Karpas-422 (cell line): ENCODE measurements around the gene PHYKPL. TPM values are rescaled to one million over a fixed set of nuclear protein-coding genes. Genes with fewer than 3 reads are reported as not detected.

ENCODE experiments used
- DNase-seq: peaks from one replicate; pipeline ENCODE4 v3.0.0-alpha.2; 2015
- H2AFZ ChIP-seq: fragments of 200-600 bp; sonication (generic); 2 replicates; pipeline ENCODE4 v1.6.1; 2014; ENCODE audit warnings: antibody characterized with exemption, low read length, mixed read lengths
- H3K27ac ChIP-seq: fragments of 200-600 bp; sonication (generic); 2 replicates; pipeline ENCODE4 v1.5.1; 2014; ENCODE audit warnings: mild to moderate bottlenecking, low read length, moderate library complexity
- H3K27me3 ChIP-seq: fragments of 200-600 bp; sonication (generic); 2 replicates; pipeline ENCODE4 v1.6.1; 2014; ENCODE audit warnings: low read length, mixed read lengths
- H3K36me3 ChIP-seq: fragments of 200-600 bp; sonication (generic); 2 replicates; pipeline ENCODE4 v1.6.1; 2014; ENCODE audit warnings: low read length, mixed read lengths; ENCODE audit not compliant: insufficient read depth
- H3K4me1 ChIP-seq: fragments of 200-600 bp; sonication (generic); 2 replicates; pipeline ENCODE4 v1.6.1; 2014; ENCODE audit warnings: mild to moderate bottlenecking, low read length, mixed read lengths
- H3K4me2 ChIP-seq: fragments of 200-600 bp; sonication (generic); 2 replicates; pipeline ENCODE4 v1.6.1; 2014; ENCODE audit warnings: low read length, low read depth, mild to moderate bottlenecking; ENCODE audit not compliant: poor library complexity, severe bottlenecking
- H3K4me3 ChIP-seq: fragments of 200-600 bp; sonication (generic); 2 replicates; pipeline ENCODE4 v1.5.1; 2014; ENCODE audit warnings: mild to moderate bottlenecking, antibody characterized with exemption, low read length, mixed read lengths
- H3K79me2 ChIP-seq: fragments of 200-600 bp; sonication (generic); 2 replicates; pipeline ENCODE4 v1.6.1; 2014; ENCODE audit warnings: mild to moderate bottlenecking, low read length, mixed read lengths
- H3K9ac ChIP-seq: fragments of 200-600 bp; sonication (generic); 2 replicates; pipeline ENCODE4 v1.6.0; 2014; ENCODE audit warnings: low read length
- H3K9me2 ChIP-seq: fragments of 200-600 bp; sonication (generic), shearing (Covaris generic); replicated peaks from 2 replicates; pipeline ENCODE4 v1.6.0; 2014; ENCODE audit warnings: mild to moderate bottlenecking, low read length, moderate library complexity; ENCODE audit not compliant: insufficient read depth
- H3K9me3 ChIP-seq: fragments of 300-700, 200-600 bp; sonication (generic); 2 replicates; pipeline ENCODE4 v1.6.1; 2014; ENCODE audit warnings: low read length, mixed read lengths
- H4K20me1 ChIP-seq: fragments of 200-600 bp; sonication (generic); 2 replicates; pipeline ENCODE4 v1.6.1; 2014; ENCODE audit warnings: mild to moderate bottlenecking, antibody characterized with exemption, low read length, low read depth; ENCODE audit not compliant: insufficient read depth
- total RNA-seq: library from RNA; depleted of rRNA; stranded (reverse); fragments of >200 nt; shearing (Covaris generic); gene quantifications from 2 replicates; pipeline ENCODE4 v1.2.3, GENCODE V29; 2014; ENCODE audit warnings: low replicate concordance

Gene PHYKPL
- total RNA-seq, 1 experiment from 2014 or later: 116 TPM

DNA sequence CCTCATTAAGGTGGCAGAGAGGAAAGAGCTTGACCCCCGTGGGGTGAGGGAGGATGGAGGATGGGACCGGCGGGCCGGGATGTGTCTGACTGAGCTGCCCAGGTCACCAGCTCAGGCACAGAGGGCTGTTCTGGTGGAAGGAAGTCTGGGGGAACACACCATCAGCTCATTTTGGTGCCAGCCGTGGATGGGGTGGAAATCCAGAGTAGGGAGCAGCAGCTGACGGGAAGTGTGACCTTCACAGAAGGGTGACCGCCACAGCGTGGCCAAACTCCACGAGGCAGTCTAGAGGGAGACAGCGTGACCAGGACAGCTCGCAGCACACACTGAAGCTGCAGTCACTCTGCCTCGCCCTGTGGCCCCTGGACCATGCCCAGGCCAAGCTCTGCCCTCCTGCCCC is 45.3 kb upstream of the PHYKPL start:
- H4K20me1 ChIP-seq: no peaks in the 10 kb centered on the region
- H3K4me1 ChIP-seq: peaks cover 5% of the 10 kb centered on the region
- H3K9ac ChIP-seq: no peak overlapping the region
- H3K27me3 ChIP-seq: no peaks in the 10 kb centered on the region
- H3K9me2 ChIP-seq: no peaks in the 10 kb centered on the region
- H3K36me3 ChIP-seq: no peaks in the 10 kb centered on the region
- H3K4me2 ChIP-seq: no peak overlapping the region
- no peak for DNase-seq
- no peak overlapping the region for H3K4me3 ChIP-seq
- no peaks in the 10 kb centered on the region for H3K9me3 ChIP-seq
- H3K79me2 ChIP-seq: no peaks in the 10 kb centered on the region
- H3K27ac ChIP-seq: no peak overlapping the region
- H2AFZ ChIP-seq: no peak overlapping the region

DNA sequence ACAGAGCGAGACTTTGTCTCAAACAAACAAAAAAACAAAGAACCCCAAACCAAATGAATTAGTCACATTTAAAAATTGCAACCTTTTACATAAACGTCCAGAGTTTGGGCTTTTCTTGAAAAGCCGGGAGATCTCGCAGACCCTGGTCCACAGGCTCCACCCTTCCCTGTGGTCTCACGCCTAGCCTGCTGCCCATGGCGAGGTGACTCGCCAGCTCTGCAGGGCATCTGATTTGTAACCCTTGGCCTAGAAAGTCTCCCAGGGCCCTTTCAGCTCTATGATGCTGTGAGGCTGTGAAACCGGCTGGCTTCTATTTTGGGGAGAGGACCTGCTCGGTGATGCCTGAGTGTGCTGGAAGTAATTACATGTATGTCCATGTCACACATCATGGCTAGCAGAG is 44.7 kb upstream of the PHYKPL start:
- Histone ChIP-seq H3K4me3 (no peak overlapping the region), H3K36me3 (no peaks in the 10 kb centered on the region), H3K27me3 (no peaks in the 10 kb centered on the region), H3K4me2 (no peak overlapping the region), H2AFZ (no peak overlapping the region), H3K27ac (no peak overlapping the region), H3K4me1 (peaks cover 5% of the 10 kb centered on the region), H3K79me2 (no peaks in the 10 kb centered on the region), H3K9ac (no peak overlapping the region), H4K20me1 (no peaks in the 10 kb centered on the region), H3K9me3 (no peaks in the 10 kb centered on the region), H3K9me2 (no peaks in the 10 kb centered on the region)
- no peak for DNase-seq

DNA sequence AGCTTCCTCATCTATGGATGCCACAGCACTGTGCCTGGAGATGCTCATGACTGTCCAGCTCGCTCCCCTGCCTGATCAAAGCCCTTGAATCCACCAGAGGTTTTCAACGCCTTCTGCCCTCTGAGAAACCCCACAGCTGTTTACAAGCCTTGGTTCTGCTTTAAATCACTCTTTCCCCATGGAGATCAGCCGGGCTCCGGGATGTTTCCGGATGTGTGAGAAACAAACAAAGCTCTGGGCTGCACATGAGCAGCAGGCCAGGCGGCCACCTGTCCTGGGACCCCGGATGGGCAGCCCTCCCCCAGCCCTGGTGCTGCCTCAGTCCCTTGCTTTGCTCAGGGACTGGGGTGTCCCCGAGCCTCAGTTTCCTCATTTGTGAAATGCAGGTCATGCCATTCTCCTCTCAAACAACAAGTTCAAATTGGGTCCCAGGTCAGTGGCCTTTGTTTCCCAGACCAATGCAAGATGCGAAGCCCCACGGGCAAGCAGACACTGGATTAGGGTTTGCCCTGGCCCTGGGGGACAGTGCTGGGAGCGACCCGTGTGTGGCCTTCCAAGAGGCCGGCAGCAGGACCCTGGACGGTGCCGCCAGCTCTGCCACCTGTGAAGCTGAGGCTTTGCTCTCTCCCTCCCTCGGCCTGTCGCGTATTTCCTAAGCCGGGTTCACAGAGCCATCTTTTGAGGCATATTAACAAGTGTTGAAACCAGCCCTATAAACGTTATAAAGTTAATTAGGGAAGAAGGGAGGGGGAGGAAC is 42.4 kb upstream of the PHYKPL start:
- Histone ChIP-seq H3K9me3 (no peaks in the 10 kb centered on the region), H3K4me1 (peaks cover 5% of the 10 kb centered on the region), H2AFZ (no peak overlapping the region), H4K20me1 (no peaks in the 10 kb centered on the region), H3K27me3 (no peaks in the 10 kb centered on the region), H3K79me2 (no peaks in the 10 kb centered on the region), H3K36me3 (no peaks in the 10 kb centered on the region), H3K9ac (no peak overlapping the region), H3K4me3 (no peak overlapping the region), H3K4me2 (no peak overlapping the region), H3K9me2 (no peaks in the 10 kb centered on the region), H3K27ac (no peak overlapping the region)
- DNase-seq: no peak

GRCh38 chr5:178273665-178274541 is 41.3 kb upstream of the PHYKPL start:
- Histone ChIP-seq H3K4me2 (no peak overlapping the region), H3K36me3 (no peaks in the 10 kb centered on the region)

GRCh38 chr5:178273041-178273440 is 40.4 kb upstream of the PHYKPL start:
- no peaks in the 10 kb centered on the region for H3K36me3 ChIP-seq

More at GRCh38 chr5:178273665-178274541, 41.3 kb upstream of the PHYKPL start:
- no peak for DNase-seq
- Histone ChIP-seq H4K20me1 (no peaks in the 10 kb centered on the region), H3K4me3 (no peak overlapping the region), H3K9me3 (no peaks in the 10 kb centered on the region), H3K27ac (no peak overlapping the region), H3K9me2 (no peaks in the 10 kb centered on the region), H2AFZ (no peak overlapping the region), H3K4me1 (peaks cover 2% of the 10 kb centered on the region; the same call in 1 of the 2 replicates), H3K79me2 (no peaks in the 10 kb centered on the region), H3K27me3 (no peaks in the 10 kb centered on the region), H3K9ac (no peak overlapping the region)

GRCh38 chr5:178272591-178272990 is 40.0 kb upstream of the PHYKPL start:
- no peak for DNase-seq
- Histone ChIP-seq H3K4me2 (no peak overlapping the region), H3K9me3 (no peaks in the 10 kb centered on the region), H3K9ac (no peak overlapping the region), H4K20me1 (no peaks in the 10 kb centered on the region), H3K27ac (no peak overlapping the region), H3K79me2 (no peaks in the 10 kb centered on the region), H2AFZ (no peak overlapping the region), H3K9me2 (no peaks in the 10 kb centered on the region), H3K27me3 (no peaks in the 10 kb centered on the region), H3K4me1 (peaks cover 1% of the 10 kb centered on the region; the same call in 1 of the 2 replicates), H3K36me3 (no peaks in the 10 kb centered on the region), H3K4me3 (no peak overlapping the region)

More at GRCh38 chr5:178273041-178273440, 40.4 kb upstream of the PHYKPL start:
- no peak for DNase-seq
- H3K9me3 ChIP-seq: no peaks in the 10 kb centered on the region
- H3K79me2 ChIP-seq: no peaks in the 10 kb centered on the region
- H4K20me1 ChIP-seq: no peaks in the 10 kb centered on the region
- no peak overlapping the region for H3K27ac ChIP-seq
- no peak overlapping the region for H3K4me2 ChIP-seq
- H2AFZ ChIP-seq: no peak overlapping the region
- no peak overlapping the region for H3K4me3 ChIP-seq
- peaks cover 2% of the 10 kb centered on the region; the same call in 1 of the 2 replicates for H3K4me1 ChIP-seq
- H3K9ac ChIP-seq: no peak overlapping the region
- no peaks in the 10 kb centered on the region for H3K9me2 ChIP-seq
- H3K27me3 ChIP-seq: no peaks in the 10 kb centered on the region

DNA sequence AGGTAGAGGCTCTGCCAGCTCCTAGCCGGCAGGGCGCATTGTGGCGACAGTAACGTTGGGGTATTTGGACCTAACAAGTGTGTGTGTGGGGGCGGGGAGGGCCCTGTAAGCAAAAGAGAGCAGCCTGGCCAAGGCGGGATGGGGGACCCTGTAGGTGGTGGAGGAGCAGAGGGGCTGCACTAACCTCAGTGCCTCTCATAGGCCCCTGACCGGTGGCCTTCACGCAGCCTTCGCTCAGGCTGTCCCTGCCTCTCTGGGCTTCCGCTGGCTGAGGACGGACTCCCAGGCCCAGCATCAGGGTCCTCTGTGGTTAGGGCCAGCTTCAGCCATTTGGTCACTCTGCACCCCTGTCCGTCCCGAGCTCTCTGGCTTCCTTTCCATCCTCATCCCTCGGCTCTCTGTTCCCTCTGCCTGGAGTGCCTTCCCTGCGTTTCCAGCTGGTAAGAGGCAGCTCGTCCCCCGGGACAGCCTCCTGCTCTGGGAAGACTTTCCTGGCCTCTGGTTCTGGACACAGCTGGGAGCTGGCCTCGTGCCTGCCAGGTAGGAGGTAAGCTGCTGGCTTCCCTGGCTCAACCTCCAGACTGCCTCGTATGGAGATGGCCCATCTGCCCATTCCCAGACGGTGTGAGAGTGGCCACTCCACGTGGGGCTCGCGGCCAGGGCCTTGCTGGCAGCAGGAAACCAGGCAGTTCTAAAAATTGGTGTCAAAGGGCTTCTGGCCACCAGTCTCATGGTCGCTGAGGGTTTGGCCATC is 39.3 kb upstream of the PHYKPL start:
- no peaks in the 10 kb centered on the region for H3K79me2 ChIP-seq
- no peaks in the 10 kb centered on the region for H3K27me3 ChIP-seq
- DNase-seq: no peak
- H3K4me3 ChIP-seq: no peak overlapping the region
- H4K20me1 ChIP-seq: no peaks in the 10 kb centered on the region
- H3K4me2 ChIP-seq: no peak overlapping the region
- H2AFZ ChIP-seq: no peak overlapping the region
- H3K9me2 ChIP-seq: no peaks in the 10 kb centered on the region
- H3K9me3 ChIP-seq: no peaks in the 10 kb centered on the region
- no peaks in the 10 kb centered on the region for H3K36me3 ChIP-seq
- no peaks in the 10 kb centered on the region for H3K4me1 ChIP-seq
- no peak overlapping the region for H3K27ac ChIP-seq
- no peak overlapping the region for H3K9ac ChIP-seq

GRCh38 chr5:178271231-178271630 is 38.6 kb upstream of the PHYKPL start:
- DNase-seq: no peak
- H3K36me3 ChIP-seq: no peaks in the 10 kb centered on the region
- H3K9ac ChIP-seq: no peak overlapping the region
- H3K4me2 ChIP-seq: no peak overlapping the region
- no peak overlapping the region for H3K4me3 ChIP-seq
- no peak overlapping the region for H3K27ac ChIP-seq
- no peaks in the 10 kb centered on the region for H3K27me3 ChIP-seq
- H4K20me1 ChIP-seq: no peaks in the 10 kb centered on the region
- H3K9me3 ChIP-seq: no peaks in the 10 kb centered on the region
- no peaks in the 10 kb centered on the region for H3K4me1 ChIP-seq
- H2AFZ ChIP-seq: no peak overlapping the region
- no peaks in the 10 kb centered on the region for H3K9me2 ChIP-seq
- no peaks in the 10 kb centered on the region for H3K79me2 ChIP-seq
